ENCODE data around the gene ABI3.

ABI3 gene

GRCh38 chr17:49239963-49240362 is 29.5 kb downstream of the ABI3 start:
- H3K4me3 ChIP-seq (ENCODE audit: low read depth, low read length), result no peak overlapping the region
- no peak for DNase-seq (ENCODE audit: low read depth)
- in situ Hi-C loops (cut with HindIII; ENCODE audit: low sequenced_read_pairs), result no loop called here
- TF ChIP-seq, protein P1, sequence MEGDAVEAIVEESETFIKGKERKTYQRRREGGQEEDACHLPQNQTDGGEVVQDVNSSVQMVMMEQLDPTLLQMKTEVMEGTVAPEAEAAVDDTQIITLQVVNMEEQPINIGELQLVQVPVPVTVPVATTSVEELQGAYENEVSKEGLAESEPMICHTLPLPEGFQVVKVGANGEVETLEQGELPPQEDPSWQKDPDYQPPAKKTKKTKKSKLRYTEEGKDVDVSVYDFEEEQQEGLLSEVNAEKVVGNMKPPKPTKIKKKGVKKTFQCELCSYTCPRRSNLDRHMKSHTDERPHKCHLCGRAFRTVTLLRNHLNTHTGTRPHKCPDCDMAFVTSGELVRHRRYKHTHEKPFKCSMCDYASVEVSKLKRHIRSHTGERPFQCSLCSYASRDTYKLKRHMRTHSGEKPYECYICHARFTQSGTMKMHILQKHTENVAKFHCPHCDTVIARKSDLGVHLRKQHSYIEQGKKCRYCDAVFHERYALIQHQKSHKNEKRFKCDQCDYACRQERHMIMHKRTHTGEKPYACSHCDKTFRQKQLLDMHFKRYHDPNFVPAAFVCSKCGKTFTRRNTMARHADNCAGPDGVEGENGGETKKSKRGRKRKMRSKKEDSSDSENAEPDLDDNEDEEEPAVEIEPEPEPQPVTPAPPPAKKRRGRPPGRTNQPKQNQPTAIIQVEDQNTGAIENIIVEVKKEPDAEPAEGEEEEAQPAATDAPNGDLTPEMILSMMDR (IDR thresholded peaks at IDR 0.05; ENCODE audit: low read depth, low read length, missing control alignments), result no peak

- in situ Hi-C loops (cut with HindIII; ENCODE audit: low sequenced_read_pairs), result no loop called here
- H3K4me3 ChIP-seq (ENCODE audit: low read depth, low read length), result no peak overlapping the region
- TF ChIP-seq, protein P1 (IDR thresholded peaks at IDR 0.05; ENCODE audit: low read depth, low read length, missing control alignments), result no peak
Observed at GRCh38 chr17:49240619-49241018, 30.1 kb downstream of the ABI3 start.

GRCh38 chr17:49241040-49241439 is 30.5 kb downstream of the ABI3 start:
- in situ Hi-C loops (cut with HindIII; ENCODE audit: low sequenced_read_pairs), result no loop called here

More at GRCh38 chr17:49240619-49241018, 30.1 kb downstream of the ABI3 start:
- DNase-seq (ENCODE audit: low read depth), result no peak

GRCh38 chr17:49241692-49242397 is 31.3 kb downstream of the ABI3 start:
- DNase-seq (ENCODE audit: low read depth), result no peak
- in situ Hi-C loops (cut with HindIII; ENCODE audit: low sequenced_read_pairs), result no loop called here
- TF ChIP-seq, protein P1 (IDR thresholded peaks at IDR 0.05; ENCODE audit: low read depth, low read length, missing control alignments), result no peak

More at GRCh38 chr17:49241040-49241439, 30.5 kb downstream of the ABI3 start:
- H3K4me3 ChIP-seq (ENCODE audit: low read depth, low read length), result no peak overlapping the region
- TF ChIP-seq, protein P1 (IDR thresholded peaks at IDR 0.05; ENCODE audit: low read depth, low read length, missing control alignments), result no peak
- no peak for DNase-seq (ENCODE audit: low read depth)

DNA sequence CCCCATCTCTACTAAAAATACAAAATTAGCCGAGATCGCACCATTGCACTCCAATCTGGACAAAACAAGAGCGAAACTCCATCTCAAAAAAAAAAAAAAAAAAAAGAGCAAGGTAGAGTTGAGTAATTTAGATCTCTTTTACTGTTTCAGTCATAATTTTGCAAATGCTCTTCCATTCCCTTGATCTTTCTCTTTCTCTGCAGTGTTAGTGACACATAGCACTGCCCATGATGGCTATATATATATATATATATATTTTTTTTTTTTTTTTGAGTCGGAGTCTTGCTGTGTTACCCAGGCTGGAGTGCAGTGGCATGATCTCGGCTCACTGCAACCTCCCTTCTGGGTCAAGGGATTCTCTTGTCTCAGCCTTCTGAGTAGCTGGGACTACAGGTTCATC is 32.3 kb downstream of the ABI3 start:
- in situ Hi-C loops (cut with HindIII; ENCODE audit: low sequenced_read_pairs), result no loop called here
- no peak overlapping the region for H3K4me3 ChIP-seq (ENCODE audit: low read depth, low read length)
- no peak for DNase-seq (ENCODE audit: low read depth)
- TF ChIP-seq, protein P1 (IDR thresholded peaks at IDR 0.05; ENCODE audit: low read depth, low read length, missing control alignments), result no peak

More at GRCh38 chr17:49241692-49242397, 31.3 kb downstream of the ABI3 start:
- H3K4me3 ChIP-seq (ENCODE audit: low read depth, low read length), result no peak overlapping the region

- TF ChIP-seq, protein P1 (IDR thresholded peaks at IDR 0.05; ENCODE audit: low read depth, low read length, missing control alignments), result no peak
- DNase-seq (ENCODE audit: low read depth), result no peak
- H3K4me3 ChIP-seq (ENCODE audit: low read depth, low read length), result no peak overlapping the region
- in situ Hi-C loops (cut with HindIII; ENCODE audit: low sequenced_read_pairs), result no loop called here
Observed at GRCh38 chr17:49244839-49245238, 34.3 kb downstream of the ABI3 start.
